NT2/D1 (cell line): ENCODE data around the gene MAP2K5.

Experiments
- DNase-seq: peaks from one replicate; pipeline ENCODE4 v3.0.0-alpha.2; 2011; ENCODE audit warnings: low read depth, low spot score
- H3K27me3 ChIP-seq: 2 replicates; pipeline ENCODE4 v1.6.0; 2011; ENCODE audit warnings: mild to moderate bottlenecking; ENCODE audit not compliant: insufficient read length, insufficient read depth
- H3K36me3 ChIP-seq: 2 replicates; pipeline ENCODE4 v1.6.1; 2011; ENCODE audit warnings: mild to moderate bottlenecking, low read length, mixed read lengths; ENCODE audit not compliant: insufficient read depth, insufficient read length
- H3K4me1 ChIP-seq: 2 replicates; pipeline ENCODE4 v1.5.1; 2011; ENCODE audit not compliant: insufficient read depth, insufficient read length
- H3K4me3 ChIP-seq: 2 replicates; pipeline ENCODE4 v1.5.1; 2011; ENCODE audit warnings: low read depth; ENCODE audit not compliant: insufficient read length
- H3K9ac ChIP-seq: 2 replicates; pipeline ENCODE4 v1.6.0; 2011; ENCODE audit warnings: low read depth; ENCODE audit not compliant: insufficient read length
- H3K9me3 ChIP-seq: 2 replicates; pipeline ENCODE4 v1.5.1; 2011; ENCODE audit warnings: mild to moderate bottlenecking, low read length; ENCODE audit not compliant: insufficient read depth
- SUZ12 ChIP-seq: IDR thresholded peaks from 2 replicates; pipeline ENCODE4 v1.6.1; 2011; ENCODE audit not compliant: insufficient read length, insufficient read depth; ENCODE audit errors: extremely low read depth
- YY1 ChIP-seq: IDR thresholded peaks from 2 replicates; pipeline ENCODE4 v1.6.1; 2011; ENCODE audit not compliant: insufficient read length, insufficient read depth
- ZNF274 ChIP-seq: IDR thresholded peaks from 2 replicates; pipeline ENCODE4 v1.6.1; 2011; ENCODE audit warnings: mild to moderate bottlenecking, low read depth, low read length

Gene MAP2K5

GRCh38 chr15:67736810-67737209 lies 194.3 kb downstream of the MAP2K5 start:
- TF ChIP-seq YY1 = no peak
- no peak for TF ChIP-seq SUZ12
- Histone ChIP-seq H3K4me3 (no peak overlapping the region), H3K9me3 (no peaks in the 10 kb centered on the region), H3K36me3 (no peaks in the 10 kb centered on the region), H3K27me3 (no peaks in the 10 kb centered on the region), H3K4me1 (no peaks in the 10 kb centered on the region), H3K9ac (no peak overlapping the region)
- no peak for DNase-seq

- H3K9me3 ChIP-seq = no peaks in the 10 kb centered on the region
- no peak for DNase-seq
- no peak overlapping the region for H3K4me3 ChIP-seq
- H3K36me3 ChIP-seq = no peaks in the 10 kb centered on the region
- H3K9ac ChIP-seq = no peak overlapping the region
- no peaks in the 10 kb centered on the region for H3K4me1 ChIP-seq
- no peaks in the 10 kb centered on the region for H3K27me3 ChIP-seq
- no peak for TF ChIP-seq ZNF274
- TF ChIP-seq SUZ12 = no peak
- no peak for TF ChIP-seq YY1
These were observed 195.6 kb downstream of the MAP2K5 start for GRCh38 chr15:67738056-67738455.

- no peak overlapping the region for H3K4me3 ChIP-seq
- no peaks in the 10 kb centered on the region for H3K36me3 ChIP-seq
- no peak overlapping the region for H3K9ac ChIP-seq
- no peak for TF ChIP-seq ZNF274
- TF ChIP-seq SUZ12 = no peak
- no peak for TF ChIP-seq YY1
- H3K27me3 ChIP-seq = no peaks in the 10 kb centered on the region
- no peaks in the 10 kb centered on the region for H3K4me1 ChIP-seq
- H3K9me3 ChIP-seq = no peaks in the 10 kb centered on the region
- no peak for DNase-seq
These were observed 197.9 kb downstream of the MAP2K5 start for GRCh38 chr15:67740405-67740804.

GRCh38 chr15:67741308-67741707 lies 198.8 kb downstream of the MAP2K5 start:
- Histone ChIP-seq H3K4me1 (no peaks in the 10 kb centered on the region), H3K4me3 (no peak overlapping the region), H3K36me3 (no peaks in the 10 kb centered on the region), H3K9ac (no peak overlapping the region), H3K9me3 (no peaks in the 10 kb centered on the region), H3K27me3 (no peaks in the 10 kb centered on the region)
- no peak for DNase-seq
- TF ChIP-seq YY1 = no peak

GRCh38 chr15:67743558-67743957 lies 201.1 kb downstream of the MAP2K5 start:
- Histone ChIP-seq H3K27me3 (no peaks in the 10 kb centered on the region), H3K9ac (no peak overlapping the region), H3K4me1 (no peaks in the 10 kb centered on the region), H3K9me3 (no peaks in the 10 kb centered on the region), H3K4me3 (no peak overlapping the region), H3K36me3 (no peaks in the 10 kb centered on the region)
- TF ChIP-seq YY1 (no peak), ZNF274 (no peak), SUZ12 (no peak)
- DNase-seq = no peak

GRCh38 chr15:67744331-67745072 lies 202.0 kb downstream of the MAP2K5 start:
- no peak overlapping the region for H3K9ac ChIP-seq
- no peak for DNase-seq
- no peaks in the 10 kb centered on the region for H3K27me3 ChIP-seq
- no peaks in the 10 kb centered on the region for H3K4me1 ChIP-seq
- no peak overlapping the region for H3K4me3 ChIP-seq
- TF ChIP-seq SUZ12 (no peak), YY1 (no peak), ZNF274 (no peak)
- H3K36me3 ChIP-seq = no peaks in the 10 kb centered on the region
- H3K9me3 ChIP-seq = no peaks in the 10 kb centered on the region

DNA sequence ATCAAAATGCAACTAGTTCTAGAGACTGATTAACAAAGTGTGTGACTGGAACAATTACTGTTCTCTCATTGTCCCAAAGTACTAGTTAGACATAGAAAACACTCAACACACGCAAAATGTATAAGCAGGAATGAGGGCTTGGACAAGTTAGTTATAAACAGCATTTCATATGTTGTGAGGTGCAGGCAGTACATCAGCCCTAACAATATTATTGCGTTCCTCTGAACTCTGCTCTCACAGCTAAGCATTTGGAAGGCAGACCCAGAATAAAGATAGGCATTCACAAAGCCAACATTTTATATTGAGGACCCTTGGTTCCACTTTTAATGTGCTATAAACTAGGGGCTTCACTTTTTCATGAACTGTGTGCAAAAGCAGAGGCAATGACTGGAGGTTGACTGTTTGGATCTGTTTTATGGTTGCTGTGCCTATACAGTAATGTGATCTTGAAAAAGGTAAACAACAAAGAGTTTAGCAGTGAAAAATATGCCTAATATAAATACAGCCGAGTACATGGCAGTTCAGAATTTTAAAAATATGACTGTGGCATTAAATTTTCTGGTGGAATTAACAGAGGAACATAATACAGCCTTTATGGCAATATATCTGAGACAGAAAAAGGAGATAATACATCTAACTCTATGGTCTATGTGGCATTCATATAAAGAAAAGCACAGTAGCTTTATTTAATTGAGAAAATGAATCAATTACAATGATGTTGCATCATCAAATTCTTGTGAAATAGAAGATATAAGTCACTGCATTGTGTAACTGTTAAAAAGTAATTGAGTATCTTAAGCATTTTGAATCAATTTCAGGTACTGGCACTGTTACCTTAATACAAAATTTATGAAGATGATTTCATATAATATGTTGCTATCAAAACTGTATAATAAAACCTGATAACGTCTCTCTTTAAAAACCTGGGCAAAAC lies 202.8 kb downstream of the MAP2K5 start:
- Histone ChIP-seq H3K36me3 (no peaks in the 10 kb centered on the region), H3K27me3 (no peaks in the 10 kb centered on the region), H3K4me3 (no peak overlapping the region), H3K9me3 (no peaks in the 10 kb centered on the region), H3K4me1 (no peaks in the 10 kb centered on the region), H3K9ac (no peak overlapping the region)
- TF ChIP-seq YY1 = no peak
- TF ChIP-seq ZNF274 = no peak
- no peak for TF ChIP-seq SUZ12
- DNase-seq = no peak
